ENCODE measurements around the gene NCOR1. TPM values are rescaled to one million over a fixed set of nuclear protein-coding genes. Genes with fewer than 3 reads are reported as not detected.

The NCOR1 gene
- total and polyA plus RNA-seq, 2 of the 8 experiments (the other 6 are each of a cell fraction or from before 2014, with no cell fraction given), result 65.4 to 142 TPM

DNA sequence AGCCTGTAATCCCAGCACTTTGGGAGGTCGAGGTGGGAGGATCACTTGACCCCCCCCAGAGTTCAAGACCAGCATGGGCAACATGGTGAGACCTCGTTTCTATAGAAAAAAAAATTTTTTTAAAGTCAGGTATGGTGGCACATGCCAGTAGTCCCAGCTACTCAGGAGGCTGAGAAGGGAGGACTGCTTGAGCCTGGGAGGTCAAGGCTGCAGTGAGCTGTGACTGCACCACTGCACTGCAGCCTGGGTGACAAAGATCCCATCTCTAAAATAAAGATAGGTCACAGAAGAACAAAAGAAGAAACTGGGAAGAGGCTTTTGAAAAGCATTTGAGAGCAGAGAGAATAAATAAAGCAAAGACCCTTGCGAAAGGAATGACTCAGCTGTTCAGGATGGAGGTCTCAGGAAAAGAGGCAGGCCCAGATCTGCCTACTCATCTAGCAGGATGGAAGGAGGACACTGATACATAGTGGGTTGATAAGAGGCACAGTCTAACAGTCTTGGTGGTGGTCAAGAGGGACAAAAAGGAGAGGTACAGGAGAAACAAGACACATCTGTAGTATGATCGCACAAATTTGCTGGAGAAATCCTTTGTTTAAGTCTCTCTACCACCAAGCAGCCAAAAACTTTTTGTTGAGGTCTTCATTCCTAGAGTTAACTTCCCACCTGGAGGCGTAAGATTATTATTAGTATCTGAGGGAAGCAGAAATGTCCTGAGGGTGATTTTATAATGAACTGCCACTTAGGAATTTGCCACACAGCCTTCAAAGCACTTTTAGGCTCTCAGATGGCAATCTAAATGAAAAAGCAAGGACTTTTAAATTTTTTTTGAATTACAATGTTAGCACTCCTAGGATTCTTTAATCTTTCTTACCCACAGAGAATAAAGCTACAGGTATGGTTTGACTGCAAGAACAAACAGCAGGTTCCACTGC, 233.4 kb downstream of the NCOR1 start:
- H3K18ac ChIP-seq (ENCODE audit: extremely low read depth, low read length), result peak overlapping the region; percentile 83
- 89% methylated on average over 5 of the region's 5 CpGs; no CpG with 5 or more reads in 1 of the 2 experiments for WGBS, 2 experiments (ENCODE audit: extremely low coverage in 1 of 2, insufficient coverage in 1 of 2, insufficient read length in 1 of 2, insufficient replicate concordance in 2 of 2, low coverage in 1 of 2, low lambda C conversion rate in 2 of 2, missing lambda C conversion rate in 1 of 2)
- H3K27me3 ChIP-seq (replicated peaks in 1 of 4; ENCODE audit: control insufficient read depth in 3 of 4, extremely low read depth in 1 of 4, insufficient read depth in 3 of 4, low read length in 3 of 4), result no peaks in the 10 kb centered on the region
- H2BK120ac ChIP-seq (replicated peaks; ENCODE audit: low read depth, low read length), result peak overlapping the region; percentile 57
- H3K14ac ChIP-seq (ENCODE audit: insufficient read length), result no peak overlapping the region
- ChIA-PET CTCF (ENCODE audit: partially characterized antibody) (interaction anchor here (0.7 to 1.8 kb wide), 2 partner anchors 16 to 37 kb away, joined by 3 to 8 read pairs; partner anchors contain the start of gene ADORA2B), POLR2A (ENCODE audit: partially characterized antibody) (interaction anchor here (0.7 to 1.4 kb wide), 3 partner anchors 12 to 37 kb away, joined by 5 to 7 read pairs (median 5); partner anchors contain the start of gene ADORA2B)
- no peaks in the 10 kb centered on the region for H3K79me1 ChIP-seq (ENCODE audit: low read depth, low read length)
- no peaks in the 10 kb centered on the region for H3K79me2 ChIP-seq (ENCODE audit: control insufficient read depth in 1 of 2, insufficient read depth in 2 of 2, low read length in 2 of 2)
- no peak overlapping the region for H3K9ac ChIP-seq (replicated peaks in 1 of 4; ENCODE audit: extremely low read depth in 1 of 4, low read depth in 3 of 4, low read length in 3 of 4)
- H3K9me3 ChIP-seq (ENCODE audit: insufficient read depth in 2 of 2, low read depth in 1 of 2, low read length in 1 of 2), result peaks cover 4 to 9% of the 10 kb centered on the region in 2 experiments; a peak in 2 of 4 replicates
- peak overlapping the region; percentile 94 for H2BK12ac ChIP-seq (ENCODE audit: low read depth, low read length)
- H3K4me1 ChIP-seq (replicated peaks in 1 of 4; ENCODE audit: control insufficient read depth in 3 of 4, insufficient read depth in 4 of 4, low read length in 3 of 4), result no peaks in the 10 kb centered on the region
- H3K23ac ChIP-seq (ENCODE audit: insufficient read length), result no peak overlapping the region
- DNase-seq (ENCODE audit: low read depth in 1 of 2, low spot score in 2 of 2), result no peak
- peaks cover 0 to 3% of the 10 kb centered on the region in 2 experiments for H4K20me1 ChIP-seq (replicated peaks in 1 of 2; ENCODE audit: control insufficient read depth in 1 of 2, insufficient read depth in 2 of 2, low read length in 2 of 2)
- no peak overlapping the region for H3K4me3 ChIP-seq (ENCODE audit: extremely low read depth in 1 of 4, insufficient read depth in 2 of 4, low read depth in 3 of 4, low read length in 4 of 4)
- no peak overlapping the region for H4K8ac ChIP-seq (ENCODE audit: extremely low read depth, insufficient read depth, low read length)
- H2BK20ac ChIP-seq (ENCODE audit: low read length), result no peak overlapping the region
- H3K36me3 ChIP-seq (ENCODE audit: control insufficient read depth in 2 of 4, insufficient read depth in 4 of 4, low read length in 3 of 4), result peaks cover 2 to 56% (median 29%) of the 10 kb centered on the region in 4 experiments; a peak in 6 of 8 replicates
- H4K5ac ChIP-seq (ENCODE audit: insufficient read length, low read depth, low read length), result peak overlapping the region; percentile 71
- no peak overlapping the region; the same call in 1 of the 2 replicates for H3K27ac ChIP-seq (ENCODE audit: low read depth, low read length)
- peak overlapping the region; percentile 4 for H4K91ac ChIP-seq (replicated peaks; ENCODE audit: insufficient read length, low read length)
- peak overlapping the region; percentile 94 for H2BK5ac ChIP-seq (ENCODE audit: low read depth, low read length)
- no peak overlapping the region for H3K56ac ChIP-seq (replicated peaks; ENCODE audit: insufficient read length, low read depth, low read length)
- no peaks in the 10 kb centered on the region for H3K23me2 ChIP-seq (ENCODE audit: low read depth, low read length)
- FAIRE-seq, result no peak
- H3K4me2 ChIP-seq (ENCODE audit: insufficient read depth in 1 of 2, low read depth in 2 of 2, low read length in 2 of 2), result peak overlapping the region in 1 of 2 experiments; percentile 32; a peak in 2 of 4 replicates
- H3K4ac ChIP-seq (replicated peaks; ENCODE audit: insufficient read length, low read depth, low read length), result no peak overlapping the region
- no peak overlapping the region for H2BK15ac ChIP-seq (ENCODE audit: low read length)
- no peak overlapping the region for H2AFZ ChIP-seq (ENCODE audit: low read length)
- no peak overlapping the region for H2AK5ac ChIP-seq (ENCODE audit: low read depth, low read length)
- TF ChIP-seq RFX5 (IDR thresholded peaks at IDR 0.05; ENCODE audit: borderline replicate concordance, low read depth, low read length) (no peak), GABPA (IDR thresholded peaks at IDR 0.05; ENCODE audit: borderline replicate concordance, insufficient read depth, low read length) (no peak), RAD21 (IDR thresholded peaks at IDR 0.05 in 1 of 2, conservative IDR thresholded peaks at IDR 0.05 in 1 of 2; ENCODE audit: low read depth in 2 of 2, low read length in 2 of 2) (no peak), EZH2 (IDR thresholded peaks at IDR 0.05; ENCODE audit: low read depth, low read length, severe bottlenecking) (no peak), MAFK (IDR thresholded peaks at IDR 0.05; ENCODE audit: low read depth, low read length) (peak; percentile 60), BACH1 (IDR thresholded peaks at IDR 0.05; ENCODE audit: low read length) (peak; percentile 88), KDM4A (IDR thresholded peaks at IDR 0.05; ENCODE audit: low read depth, low read length, severe bottlenecking) (no peak)
